GM19035 (cell line): ENCODE results near the gene HNF1A.

Experiments
- ATAC-seq: cut with Tn5 transposase; IDR thresholded peaks from one replicate; pipeline ENCODE4 v1.9.1; 2021; ENCODE audit not compliant: unreplicated experiment

Gene HNF1A

GRCh38 chr12:120988234-120988633, 9.9 kb downstream of the HNF1A start:
- no peak for ATAC-seq

- ATAC-seq, result no peak
These were observed 10.3 kb downstream of the HNF1A start for GRCh38 chr12:120988658-120989057.

DNA sequence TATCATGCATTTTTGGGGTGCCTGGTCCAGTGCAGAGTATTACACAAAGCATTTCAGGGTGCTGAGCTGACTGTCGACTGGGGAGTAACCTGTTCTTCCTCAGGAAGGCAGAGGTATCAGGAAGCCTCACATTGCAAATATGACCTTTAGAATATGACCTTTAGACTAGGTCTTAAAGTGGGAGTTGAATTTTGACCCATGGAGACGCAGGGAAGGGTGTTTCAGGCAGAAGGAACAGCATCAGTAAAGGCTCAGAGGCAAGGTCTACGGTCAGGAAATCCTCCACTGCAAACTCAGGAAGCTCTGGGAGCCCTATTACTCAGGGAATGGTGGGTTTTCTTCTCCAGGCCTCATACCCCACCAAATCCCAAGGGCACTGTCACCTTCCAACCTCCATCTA, 11.3 kb downstream of the HNF1A start:
- no peak for ATAC-seq

- no peak for ATAC-seq
These were observed 12.2 kb downstream of the HNF1A start for GRCh38 chr12:120990487-120991055.

DNA sequence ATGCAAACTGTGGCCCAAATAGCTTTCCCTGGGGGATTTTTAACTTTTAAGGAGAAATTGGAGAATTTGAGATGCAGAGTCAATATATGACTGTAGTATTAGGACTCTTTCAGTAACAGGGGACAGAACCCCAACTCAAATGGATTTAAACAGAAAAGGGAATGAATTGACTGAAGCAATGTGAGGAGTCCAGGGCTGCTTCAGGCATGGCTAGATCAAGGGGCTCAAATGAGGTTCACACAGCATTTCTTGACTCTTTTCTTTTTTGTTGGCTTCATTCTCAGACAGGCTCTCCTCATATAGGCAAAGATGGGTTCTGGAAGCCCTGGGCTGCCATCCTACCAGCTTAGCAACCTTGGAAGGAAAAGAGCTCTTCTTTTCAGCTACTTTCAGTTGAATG, 13.6 kb downstream of the HNF1A start:
- no peak for ATAC-seq

DNA sequence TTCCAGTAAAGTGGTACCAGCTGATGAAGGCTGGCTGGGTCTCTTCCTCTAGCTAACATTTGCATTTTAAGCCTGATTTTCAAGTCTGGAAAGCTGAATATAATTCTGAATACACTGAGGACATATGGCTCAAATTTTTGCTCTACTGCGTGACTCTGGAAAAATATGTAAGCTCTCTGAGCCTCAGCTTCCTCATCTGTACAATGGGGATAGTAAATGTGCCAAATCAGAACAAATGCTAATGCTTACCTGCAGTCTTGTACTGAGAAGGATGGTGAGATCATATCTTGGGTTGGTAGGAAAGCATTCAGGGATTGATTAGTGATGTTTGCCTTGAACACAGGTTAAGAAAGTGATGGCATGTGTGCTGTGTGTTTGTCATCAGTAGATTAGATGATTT, 14.6 kb downstream of the HNF1A start:
- no peak for ATAC-seq

GRCh38 chr12:120993496-120993895, 15.2 kb downstream of the HNF1A start:
- ATAC-seq, result no peak

GRCh38 chr12:120994059-120994458, 15.7 kb downstream of the HNF1A start:
- ATAC-seq, result no peak

- no peak for ATAC-seq
These were observed 16.4 kb downstream of the HNF1A start for GRCh38 chr12:120994589-120995337.

GRCh38 chr12:120996133-120996746, 17.9 kb downstream of the HNF1A start:
- no peak for ATAC-seq

- ATAC-seq, result no peak
These were observed 19.1 kb downstream of the HNF1A start for GRCh38 chr12:120997448-120997847.

- no peak for ATAC-seq
These were observed 20.1 kb downstream of the HNF1A start for GRCh38 chr12:120998435-120998834.

- no peak for ATAC-seq
These were observed 21.1 kb downstream of the HNF1A start for GRCh38 chr12:120999191-121000120.

DNA sequence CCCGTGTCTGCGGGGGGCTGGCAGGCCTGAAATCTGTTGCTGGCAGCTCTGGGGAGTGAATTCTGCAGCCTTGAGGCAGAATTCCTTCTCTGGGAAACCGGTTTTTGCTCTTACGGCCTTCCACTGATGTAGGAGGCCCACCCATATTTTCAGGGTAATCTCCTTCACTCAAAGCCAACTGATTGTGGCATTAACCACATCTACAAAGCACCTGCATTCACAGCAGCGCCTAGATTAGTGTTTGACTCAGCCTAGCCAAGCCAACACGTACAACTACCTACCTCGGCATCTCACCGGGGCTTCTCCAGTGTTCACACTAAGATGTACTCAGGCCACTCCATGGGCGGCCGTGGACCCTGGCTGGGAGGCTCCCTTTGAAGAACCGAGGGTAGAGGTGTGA, 22.2 kb downstream of the HNF1A start:
- ATAC-seq, result no peak

DNA sequence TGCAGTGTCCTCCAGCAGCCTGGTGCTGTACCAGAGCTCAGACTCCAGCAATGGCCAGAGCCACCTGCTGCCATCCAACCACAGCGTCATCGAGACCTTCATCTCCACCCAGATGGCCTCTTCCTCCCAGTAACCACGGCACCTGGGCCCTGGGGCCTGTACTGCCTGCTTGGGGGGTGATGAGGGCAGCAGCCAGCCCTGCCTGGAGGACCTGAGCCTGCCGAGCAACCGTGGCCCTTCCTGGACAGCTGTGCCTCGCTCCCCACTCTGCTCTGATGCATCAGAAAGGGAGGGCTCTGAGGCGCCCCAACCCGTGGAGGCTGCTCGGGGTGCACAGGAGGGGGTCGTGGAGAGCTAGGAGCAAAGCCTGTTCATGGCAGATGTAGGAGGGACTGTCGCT, 22.7 kb downstream of the HNF1A start:
- ATAC-seq, result no peak

GRCh38 chr12:121001841-121002483, 23.6 kb downstream of the HNF1A start:
- no peak for ATAC-seq

- no peak for ATAC-seq
These were observed 25.3 kb downstream of the HNF1A start for GRCh38 chr12:121003650-121004049.

GRCh38 chr12:121004253-121004815, 26.0 kb downstream of the HNF1A start:
- no peak for ATAC-seq

DNA sequence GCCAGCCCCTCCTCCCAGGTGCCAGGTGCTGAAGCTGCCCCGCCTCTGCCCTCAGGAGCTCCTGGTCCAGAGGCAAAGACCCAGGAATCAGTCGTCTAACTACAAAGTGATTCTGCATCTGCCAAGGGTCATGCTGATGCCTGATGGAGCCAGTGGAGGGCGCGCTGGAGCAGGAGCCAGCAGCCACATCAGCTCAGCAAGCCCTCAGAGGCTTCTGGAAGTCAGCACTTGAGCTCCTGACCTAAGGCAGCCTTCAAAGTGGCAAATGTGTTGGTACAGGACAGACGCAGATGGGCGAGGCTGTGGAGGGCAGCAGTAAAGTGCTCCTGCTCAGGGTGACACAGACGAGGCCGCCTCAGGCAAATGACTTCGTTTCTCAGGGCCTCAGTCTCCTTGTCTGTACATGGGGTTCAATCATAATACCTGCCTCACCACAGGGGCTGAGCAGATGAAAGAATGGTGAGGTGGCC, 27.0 kb downstream of the HNF1A start:
- ATAC-seq, result no peak

DNA sequence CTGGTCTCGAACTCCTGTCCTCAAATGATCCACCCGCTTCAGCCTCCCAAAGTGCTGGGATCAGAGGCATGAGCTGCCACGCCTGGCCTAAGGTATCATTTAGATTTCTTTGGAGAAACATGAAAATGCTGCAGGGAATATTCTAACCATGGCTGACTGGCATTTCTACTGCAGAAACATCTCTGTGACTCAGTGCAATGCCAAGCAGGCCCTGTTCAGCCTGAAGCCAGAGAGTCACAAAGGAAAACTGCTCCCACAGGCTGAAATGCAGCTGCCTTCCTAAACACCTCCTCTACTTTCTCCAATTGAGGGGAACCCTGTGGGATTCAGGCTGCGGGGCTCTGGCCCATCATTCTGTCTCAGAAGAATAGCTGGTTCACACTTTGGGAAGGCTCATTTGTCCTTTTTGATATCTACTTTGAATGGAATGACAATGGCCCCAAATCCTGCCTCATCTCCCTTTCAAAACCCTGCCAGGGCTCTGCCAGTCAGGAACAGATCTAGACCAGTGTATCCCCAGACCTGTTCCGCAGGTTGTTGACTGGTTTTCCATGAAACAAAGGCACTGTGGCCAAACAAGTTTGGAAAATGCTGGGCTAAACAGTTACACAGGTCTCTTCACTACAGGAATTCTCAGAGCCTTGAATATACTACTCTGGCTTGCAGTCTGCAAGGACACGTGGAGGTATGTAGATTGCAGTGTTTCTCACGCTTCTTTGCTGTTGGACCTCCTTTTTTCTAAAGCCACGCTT, 30.2 kb downstream of the HNF1A start:
- ATAC-seq, result no peak
